Esophagus muscularis mucosa (tissue), 4 donors: Measurements from ENCODE around the gene TDRD7. TPM values are rescaled to one million over a fixed set of nuclear protein-coding genes. Genes with fewer than 3 reads are reported as not detected.

ENCODE experiments used
- DNase-seq: peaks from one replicate; pipeline ENCODE4 v3.0.0-alpha.2; 2017; ENCODE audit errors: extremely low spot score
- H3K27ac ChIP-seq, 4 donors: fragments of 200-600 bp; sonication (generic); replicated peaks in 1 of 4; 1 replicate in 3 of 4; 2 replicates in 1 of 4; pipeline ENCODE4 v1.5.1; 2016 to 2019; ENCODE audit warnings: mild to moderate bottlenecking in 1 of 4
- H3K27me3 ChIP-seq, 4 donors: fragments of 200-600 bp; sonication (generic); one replicate each; pipeline versions ENCODE4 v1.5.1 to v1.6.0; 2016 to 2019
- H3K36me3 ChIP-seq, 4 donors: fragments of 200-600 bp; sonication (generic); one replicate each; pipeline ENCODE4 v1.5.1; 2016 to 2019
- H3K4me1 ChIP-seq, 4 donors: fragments of 200-600 bp; sonication (generic); one replicate each; pipeline ENCODE4 v1.5.1; 2016 to 2019
- H3K4me3 ChIP-seq, 4 donors: fragments of 200-600 bp; sonication (generic); 1 replicate in 2 of 4; 2 replicates in 2 of 4; pipeline ENCODE4 v1.5.1; 2016 to 2019; ENCODE audit warnings: mild to moderate bottlenecking in 4 of 4, moderate library complexity in 1 of 4
- H3K9me3 ChIP-seq, 4 donors: fragments of 200-600 bp; sonication (generic); 1 replicate in 3 of 4; 2 replicates in 1 of 4; pipeline ENCODE4 v1.5.1; 2016 to 2019
- CTCF ChIP-seq, 3 experiments: fragments of 200-600 bp in 2 of 3; fragments of 450-650 bp in 1 of 3; sonication (generic) in 2 of 3; IDR thresholded peaks; one replicate each; pipeline ENCODE4 v1.5.1; 2017 to 2019; ENCODE audit warnings: antibody characterized with exemption in 3 of 3, mild to moderate bottlenecking in 2 of 3, moderate library complexity in 1 of 3
- EP300 ChIP-seq: sonication (generic); formaldehyde crosslinking; IDR thresholded peaks from one replicate; pipeline ENCODE4 v1.6.1; 2017; ENCODE audit warnings: antibody characterized with exemption
- POLR2A ChIP-seq: fragments of 450-650 bp; IDR thresholded peaks from one replicate; pipeline ENCODE4 v1.6.1; 2017; ENCODE audit warnings: antibody characterized with exemption, moderate library complexity, mild to moderate bottlenecking, low read depth
- POLR2AphosphoS5 ChIP-seq, 2 donors: sonication (generic); formaldehyde crosslinking; IDR thresholded peaks; one replicate each; pipeline ENCODE4 v1.6.1; 2017; ENCODE audit warnings: antibody characterized with exemption in 2 of 2
- WGBS: methylation state at CpG from one replicate; pipeline ENCODE4 v1.1.5; 2018; 5-methylcytosine and 5-hydroxymethylcytosine counted together
- intact Hi-C: fragments of 100-400 bp; cut with DNase I; formaldehyde crosslinking; loops from one replicate; pipeline ENCODE4 v1.15.1; 2023
- total RNA-seq, 4 donors: library from RNA; depleted of rRNA; stranded (reverse); fragments of >200 nt; gene quantifications; one replicate each; pipeline versions ENCODE4 v1.1.0 to v1.2.1, GENCODE V29; 2016

Gene TDRD7
- total RNA-seq, 4 donors from 2014 or later = 15.4 to 22.9 (median 16.4) TPM

DNA sequence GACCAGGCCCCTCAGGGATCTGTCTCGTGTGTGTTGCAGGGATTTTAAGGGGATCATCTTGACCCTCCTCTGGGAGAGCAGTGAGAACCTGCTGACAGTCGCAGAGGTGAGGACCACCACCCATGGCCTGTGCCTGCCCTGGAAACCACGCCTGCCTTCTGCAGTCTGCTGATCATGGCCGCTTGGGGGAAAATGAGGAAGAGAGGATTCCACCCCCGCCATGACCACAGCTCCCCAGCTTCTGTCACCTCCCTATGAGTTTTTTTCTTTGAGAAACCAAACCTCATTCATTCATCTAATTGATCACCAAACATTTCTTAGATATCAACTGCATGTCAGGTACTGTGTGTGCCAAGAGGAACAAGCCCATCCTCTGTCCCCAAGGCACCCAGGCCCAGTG, 46.3 kb upstream of the TDRD7 start:
- Histone ChIP-seq H3K4me3 (no peak overlapping the region), H3K27ac (no peak overlapping the region), H3K27me3 (no peaks in the 10 kb centered on the region), H3K36me3 (peaks cover 0 to 93% (median 42%) of the 10 kb centered on the region in 4 donors), H3K9me3 (peaks cover 0 to 14% (median 4%) of the 10 kb centered on the region in 4 donors), H3K4me1 (no peaks in the 10 kb centered on the region)
- intact Hi-C loops = no loop called here
- TF ChIP-seq EP300 (no peak), POLR2A (no peak), CTCF (IDR thresholded peaks at IDR 0.05) (no peak), POLR2AphosphoS5 (IDR thresholded peaks at IDR 0.05) (no peak)
- no peak for DNase-seq
- 89% methylated on average over 4 of the region's 5 CpGs for WGBS

GRCh38 chr9:97366476-97366875, 45.4 kb upstream of the TDRD7 start:
- H3K27me3 ChIP-seq = no peaks in the 10 kb centered on the region
- TF ChIP-seq EP300 = no peak
- no peak for TF ChIP-seq POLR2A
- TF ChIP-seq POLR2AphosphoS5 (IDR thresholded peaks at IDR 0.05) = no peak
- no peak for TF ChIP-seq CTCF (IDR thresholded peaks at IDR 0.05)
- no peak for DNase-seq
- intact Hi-C loops = no loop called here
- H3K4me1 ChIP-seq = no peaks in the 10 kb centered on the region
- no peak overlapping the region for H3K4me3 ChIP-seq
- 96% methylated on average over 10 of the region's 10 CpGs for WGBS
- no peak overlapping the region for H3K27ac ChIP-seq
- H3K36me3 ChIP-seq = peaks cover 4 to 89% (median 41%) of the 10 kb centered on the region in 4 donors
- H3K9me3 ChIP-seq = peaks cover 0 to 14% (median 4%) of the 10 kb centered on the region in 4 donors

DNA sequence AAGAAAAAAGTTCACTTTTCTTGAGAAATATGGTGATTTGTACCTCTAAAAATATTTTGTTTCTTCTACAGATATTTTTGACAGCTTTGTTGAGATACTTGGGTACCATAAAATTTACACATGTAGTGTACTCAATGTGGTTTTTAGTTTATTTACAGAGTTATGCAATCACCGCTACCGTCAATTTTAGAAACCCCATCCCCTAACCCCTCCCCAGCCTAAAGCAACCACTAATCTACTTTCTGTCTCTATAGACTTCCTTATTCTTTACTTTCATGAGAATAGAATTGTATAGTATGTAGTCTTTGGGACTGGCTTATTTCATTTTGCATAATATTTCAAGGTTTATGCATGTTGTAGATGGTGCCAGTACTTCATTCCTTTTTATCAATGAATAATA, 45.0 kb upstream of the TDRD7 start:
- Histone ChIP-seq H3K9me3 (peaks cover 0 to 14% (median 4%) of the 10 kb centered on the region in 4 donors), H3K27ac (no peak overlapping the region), H3K27me3 (no peaks in the 10 kb centered on the region), H3K4me3 (no peak overlapping the region), H3K4me1 (no peaks in the 10 kb centered on the region), H3K36me3 (peaks cover 4 to 89% (median 41%) of the 10 kb centered on the region in 4 donors)
- no peak for DNase-seq
- WGBS = 97% methylated on average over 2 of the region's 2 CpGs
- intact Hi-C loops = no loop called here
- TF ChIP-seq EP300 = no peak
- no peak for TF ChIP-seq CTCF (IDR thresholded peaks at IDR 0.05)
- TF ChIP-seq POLR2AphosphoS5 (IDR thresholded peaks at IDR 0.05) = no peak
- no peak for TF ChIP-seq POLR2A

- Histone ChIP-seq H3K9me3 (peaks cover 0 to 14% (median 4%) of the 10 kb centered on the region in 4 donors), H3K27me3 (no peaks in the 10 kb centered on the region), H3K4me1 (no peaks in the 10 kb centered on the region), H3K36me3 (peaks cover 4 to 89% (median 37%) of the 10 kb centered on the region in 4 donors), H3K4me3 (no peak overlapping the region), H3K27ac (no peak overlapping the region)
- TF ChIP-seq POLR2AphosphoS5 (IDR thresholded peaks at IDR 0.05) = no peak
- no peak for TF ChIP-seq EP300
- no peak for TF ChIP-seq CTCF (IDR thresholded peaks at IDR 0.05)
- TF ChIP-seq POLR2A = no peak
- no CpG with 5 or more reads among the region's 3 CpGs for WGBS
- DNase-seq = no peak
- intact Hi-C loops = no loop called here
Measured at GRCh38 chr9:97367729-97368128, 44.2 kb upstream of the TDRD7 start.

- peaks cover 0 to 14% (median 4%) of the 10 kb centered on the region in 4 donors for H3K9me3 ChIP-seq
- H3K36me3 ChIP-seq = peaks cover 4 to 89% (median 40%) of the 10 kb centered on the region in 4 donors
- intact Hi-C loops = no loop called here
- H3K4me1 ChIP-seq = no peaks in the 10 kb centered on the region
- no peaks in the 10 kb centered on the region for H3K27me3 ChIP-seq
- no peak overlapping the region for H3K4me3 ChIP-seq
- TF ChIP-seq POLR2AphosphoS5 (IDR thresholded peaks at IDR 0.05) (no peak), POLR2A (no peak), EP300 (no peak), CTCF (IDR thresholded peaks at IDR 0.05) (no peak)
- H3K27ac ChIP-seq = no peak overlapping the region
- WGBS = 96% methylated on average over 1 of the region's 1 CpG
- DNase-seq = no peak
Measured at GRCh38 chr9:97368964-97369363, 42.9 kb upstream of the TDRD7 start.
